ENCODE data around the gene S100A2.

Gene S100A2

DNA sequence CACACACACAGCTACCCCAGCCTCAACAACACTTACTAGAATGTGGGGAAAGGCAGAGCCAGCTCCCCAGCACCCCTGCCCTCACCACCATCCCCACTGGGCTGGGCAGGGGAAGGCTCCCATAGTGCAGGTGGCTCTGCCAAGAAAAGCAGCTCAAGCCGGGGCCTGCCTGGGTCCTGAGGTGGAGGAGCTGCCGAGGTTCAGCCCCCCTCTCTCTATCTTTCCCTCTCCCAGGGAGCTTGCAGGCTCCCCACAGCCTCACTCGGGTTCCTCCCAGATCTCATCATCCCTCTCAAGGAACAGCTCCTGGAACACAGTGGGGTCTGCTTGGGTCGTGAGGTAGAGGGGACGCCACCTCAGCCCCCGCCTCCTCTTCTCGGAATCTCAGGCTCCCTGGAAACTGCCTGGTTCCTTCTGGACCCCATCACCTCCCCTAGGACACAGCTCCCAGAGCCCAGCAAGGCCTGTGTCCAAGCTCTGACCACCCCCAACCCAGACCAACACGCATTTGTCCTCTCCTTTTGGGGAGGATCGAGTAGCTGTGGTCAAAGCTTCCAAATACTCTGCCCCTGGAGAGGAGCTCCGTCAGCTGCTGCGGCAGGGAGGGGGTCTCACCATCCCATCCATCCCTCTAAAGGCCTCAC, 46.6 kb upstream of the S100A2 start:
- Histone ChIP-seq H3K27ac (replicated peaks) (no peak overlapping the region), H3K4me3 (replicated peaks; ENCODE audit: insufficient read depth, low read length) (no peak overlapping the region), H3K27me3 (ENCODE audit: insufficient read depth, poor library complexity, severe bottlenecking) (no peaks in the 10 kb centered on the region)
- TF ChIP-seq GABPA (IDR thresholded peaks at IDR 0.05; ENCODE audit: low read depth) (no peak), CTCF (IDR thresholded peaks at IDR 0.05; ENCODE audit: insufficient read depth, low read length) (no peak), SPI1 (IDR thresholded peaks at IDR 0.05; ENCODE audit: borderline replicate concordance, low read depth) (no peak), POLR2AphosphoS5 (IDR thresholded peaks at IDR 0.05; ENCODE audit: low read depth) (no peak), REST (IDR thresholded peaks at IDR 0.05; ENCODE audit: insufficient replicate concordance, low read depth) (no peak)
- no peak for DNase-seq (ENCODE audit: low read depth in 1 of 2, low spot score in 1 of 2)

GRCh38 chr1:153611356-153611755, 45.7 kb upstream of the S100A2 start:
- H3K4me3 ChIP-seq (replicated peaks; ENCODE audit: insufficient read depth, low read length): no peak overlapping the region
- H3K27me3 ChIP-seq (ENCODE audit: insufficient read depth, poor library complexity, severe bottlenecking): no peaks in the 10 kb centered on the region
- no peak for TF ChIP-seq SPI1 (IDR thresholded peaks at IDR 0.05; ENCODE audit: borderline replicate concordance, low read depth)
- no peak for DNase-seq (ENCODE audit: low read depth in 1 of 2, low spot score in 1 of 2)
- no peak overlapping the region for H3K27ac ChIP-seq (replicated peaks)

- Histone ChIP-seq H3K27me3 (ENCODE audit: insufficient read depth, poor library complexity, severe bottlenecking) (no peaks in the 10 kb centered on the region), H3K27ac (replicated peaks) (no peak overlapping the region), H3K4me3 (replicated peaks; ENCODE audit: insufficient read depth, low read length) (no peak overlapping the region)
- no peak for DNase-seq (ENCODE audit: low read depth in 1 of 2, low spot score in 1 of 2)
- TF ChIP-seq GABPA (IDR thresholded peaks at IDR 0.05; ENCODE audit: low read depth) (no peak), POLR2AphosphoS5 (IDR thresholded peaks at IDR 0.05; ENCODE audit: low read depth) (no peak), CTCF (IDR thresholded peaks at IDR 0.05; ENCODE audit: insufficient read depth, low read length) (no peak), REST (IDR thresholded peaks at IDR 0.05; ENCODE audit: insufficient replicate concordance, low read depth) (no peak), SPI1 (IDR thresholded peaks at IDR 0.05; ENCODE audit: borderline replicate concordance, low read depth) (no peak)
Observed at GRCh38 chr1:153610811-153611301, 45.2 kb upstream of the S100A2 start.

GRCh38 chr1:153610334-153610733, 44.7 kb upstream of the S100A2 start:
- no peak overlapping the region for H3K4me3 ChIP-seq (replicated peaks; ENCODE audit: insufficient read depth, low read length)
- TF ChIP-seq SPI1 (IDR thresholded peaks at IDR 0.05; ENCODE audit: borderline replicate concordance, low read depth): no peak
- no peak for TF ChIP-seq REST (IDR thresholded peaks at IDR 0.05; ENCODE audit: insufficient replicate concordance, low read depth)
- TF ChIP-seq GABPA (IDR thresholded peaks at IDR 0.05; ENCODE audit: low read depth): no peak
- no peak for TF ChIP-seq CTCF (IDR thresholded peaks at IDR 0.05; ENCODE audit: insufficient read depth, low read length)
- TF ChIP-seq POLR2AphosphoS5 (IDR thresholded peaks at IDR 0.05; ENCODE audit: low read depth): no peak
- H3K27me3 ChIP-seq (ENCODE audit: insufficient read depth, poor library complexity, severe bottlenecking): no peaks in the 10 kb centered on the region
- no peak overlapping the region for H3K27ac ChIP-seq (replicated peaks)
- no peak for DNase-seq (ENCODE audit: low read depth in 1 of 2, low spot score in 1 of 2)

Measured in HL-60 (cell line).